H1 (cell line): ENCODE results near the gene IQUB. TPM values are rescaled to one million over a fixed set of nuclear protein-coding genes. Genes with fewer than 3 reads are reported as not detected.

Experiments
- CTCF ChIA-PET: fragments of 300-600 bp; sonication (Branson Sonifier 250); formaldehyde crosslinking; loops from one replicate; lab custom pipeline; 2021; ENCODE audit not compliant: partially characterized antibody; lab: Charles Lee
- POLR2A ChIA-PET: fragments of 300-600 bp; sonication (Branson Sonifier 250); formaldehyde crosslinking; loops from one replicate; lab custom pipeline; 2021; ENCODE audit warnings: inconsistent platforms; ENCODE audit not compliant: partially characterized antibody; lab: Charles Lee
- DNase-seq, 2 experiments: peaks; one replicate each; pipeline versions ENCODE4 v3.0.0 to v3.0.0-alpha.2; 2010 to 2022; ENCODE audit warnings: low spot score in 2 of 2, low read depth in 1 of 2, mixed read lengths in 1 of 2
- FAIRE-seq: peaks from 2 replicates; lab custom pipeline; 2011; peaks lifted over from hg19 to GRCh38; lab: Jason Lieb, UNC
- H2AFZ ChIP-seq: 2 replicates; pipeline ENCODE4 v1.8.1; 2012; ENCODE audit warnings: low read length, inconsistent platforms
- H2AK5ac ChIP-seq: 2 replicates; pipeline ENCODE4 v1.6.1; 2013; ENCODE audit warnings: low read depth, low read length
- H2BK120ac ChIP-seq: replicated peaks from 2 replicates; pipeline ENCODE3; 2013; ENCODE audit warnings: low read depth, low read length, inconsistent platforms
- H2BK12ac ChIP-seq: 2 replicates; pipeline ENCODE4 v1.6.1; 2013; ENCODE audit warnings: low read depth, low read length
- H2BK15ac ChIP-seq: 2 replicates; pipeline ENCODE4 v1.6.1; 2013; ENCODE audit warnings: low read length
- H2BK20ac ChIP-seq: 2 replicates; pipeline ENCODE4 v1.6.1; 2013; ENCODE audit warnings: low read length
- H2BK5ac ChIP-seq: 2 replicates; pipeline ENCODE4 v1.6.1; 2013; ENCODE audit warnings: low read depth, low read length
- H3K14ac ChIP-seq: 2 replicates; pipeline ENCODE4 v1.6.1; 2013; ENCODE audit warnings: inconsistent platforms; ENCODE audit not compliant: insufficient read length
- H3K18ac ChIP-seq: 2 replicates; pipeline ENCODE4 v1.6.1; 2013; ENCODE audit warnings: low read length; ENCODE audit errors: extremely low read depth
- H3K23ac ChIP-seq: 2 replicates; pipeline ENCODE4 v1.6.1; 2013; ENCODE audit warnings: inconsistent platforms; ENCODE audit not compliant: insufficient read length
- H3K23me2 ChIP-seq: 2 replicates; pipeline ENCODE4 v1.6.1; 2013; ENCODE audit warnings: low read depth, low read length
- H3K27ac ChIP-seq: 2 replicates; pipeline ENCODE4 v1.6.1; 2011; ENCODE audit warnings: low read depth, low read length, inconsistent platforms
- H3K27me3 ChIP-seq, 4 experiments: replicated peaks in 1 of 4; 1 replicate in 1 of 4; 2 replicates in 3 of 4; pipeline versions ENCODE4 v1.6.1 to v1.8.1; 2011 to 2013; ENCODE audit warnings: low read length in 3 of 4, mild to moderate bottlenecking in 3 of 4, inconsistent platforms in 2 of 4, mixed read lengths in 2 of 4, moderate library complexity in 1 of 4; ENCODE audit not compliant: control insufficient read depth in 3 of 4, insufficient read depth in 3 of 4; ENCODE audit errors: extremely low read depth in 1 of 4
- H3K36me3 ChIP-seq, 4 experiments: 2 replicates each; pipeline versions ENCODE4 v1.6.1 to v1.8.1; 2011 to 2013; ENCODE audit warnings: mild to moderate bottlenecking in 4 of 4, low read length in 3 of 4, moderate library complexity in 2 of 4, control low read depth in 1 of 4, inconsistent platforms in 1 of 4; ENCODE audit not compliant: insufficient read depth in 4 of 4, control insufficient read depth in 2 of 4
- H3K4ac ChIP-seq: replicated peaks from 2 replicates; pipeline ENCODE3; 2013; ENCODE audit warnings: low read length, low read depth, mixed read lengths, inconsistent platforms; ENCODE audit not compliant: insufficient read length
- H3K4me1 ChIP-seq, 4 experiments: replicated peaks in 1 of 4; 1 replicate in 1 of 4; 2 replicates in 3 of 4; pipeline versions ENCODE4 v1.6.1 to v1.8.1; 2011 to 2013; ENCODE audit warnings: low read length in 3 of 4, inconsistent platforms in 2 of 4, mixed read lengths in 1 of 4; ENCODE audit not compliant: insufficient read depth in 4 of 4, control insufficient read depth in 3 of 4
- H3K4me2 ChIP-seq, 2 experiments: 2 replicates each; pipeline versions ENCODE4 v1.6.1 to v1.8.1; 2011 to 2013; ENCODE audit warnings: low read depth in 2 of 2, low read length in 2 of 2, control low read depth in 1 of 2, inconsistent platforms in 1 of 2, mild to moderate bottlenecking in 1 of 2; ENCODE audit not compliant: insufficient read depth in 1 of 2
- H3K4me3 ChIP-seq, 4 experiments: fragments of 200-600, 300-600 bp in 1 of 4; sonication (generic), shearing (Covaris generic), sonication (Bioruptor Twin) in 1 of 4; 2 replicates each; pipeline versions ENCODE4 v1.5.1 to v1.8.1; 2011 to 2016; ENCODE audit warnings: low read length in 4 of 4, low read depth in 3 of 4, control low read depth in 2 of 4, inconsistent platforms in 2 of 4, mild to moderate bottlenecking in 2 of 4, mixed read lengths in 1 of 4, moderate library complexity in 1 of 4; ENCODE audit not compliant: insufficient read depth in 2 of 4; ENCODE audit errors: extremely low read depth in 1 of 4
- H3K56ac ChIP-seq: replicated peaks from 2 replicates; pipeline ENCODE3; 2013; ENCODE audit warnings: low read depth, mild to moderate bottlenecking, mixed read lengths, low read length, inconsistent platforms; ENCODE audit not compliant: insufficient read length
- H3K79me1 ChIP-seq: 2 replicates; pipeline ENCODE4 v1.6.1; 2013; ENCODE audit warnings: low read depth, low read length, control low read depth
- H3K79me2 ChIP-seq, 2 experiments: 2 replicates each; pipeline versions ENCODE4 v1.6.1 to v1.8.1; 2012 to 2013; ENCODE audit warnings: low read length in 2 of 2, mild to moderate bottlenecking in 2 of 2, inconsistent platforms in 1 of 2; ENCODE audit not compliant: insufficient read depth in 2 of 2, control insufficient read depth in 1 of 2
- H3K9ac ChIP-seq, 4 experiments: replicated peaks in 1 of 4; 1 replicate in 1 of 4; 2 replicates in 3 of 4; pipeline versions ENCODE4 v1.6.1 to v1.8.1; 2011 to 2013; ENCODE audit warnings: low read depth in 3 of 4, low read length in 3 of 4, control low read depth in 2 of 4, mild to moderate bottlenecking in 2 of 4, moderate library complexity in 2 of 4, inconsistent platforms in 1 of 4; ENCODE audit errors: extremely low read depth in 1 of 4
- H3K9me3 ChIP-seq, 2 experiments: 2 replicates each; pipeline versions ENCODE4 v1.6.1 to v1.8.1; 2012 to 2013; ENCODE audit warnings: mild to moderate bottlenecking in 2 of 2, moderate library complexity in 2 of 2, control low read depth in 1 of 2, inconsistent platforms in 1 of 2, low read depth in 1 of 2, low read length in 1 of 2, mixed read lengths in 1 of 2; ENCODE audit not compliant: insufficient read depth in 2 of 2
- H4K20me1 ChIP-seq, 2 experiments: replicated peaks in 1 of 2; 2 replicates each; pipeline versions ENCODE3 to v1.8.1; 2011 to 2013; ENCODE audit warnings: inconsistent platforms in 2 of 2, low read length in 2 of 2, mild to moderate bottlenecking in 1 of 2; ENCODE audit not compliant: insufficient read depth in 2 of 2, control insufficient read depth in 1 of 2
- H4K5ac ChIP-seq: 2 replicates; pipeline ENCODE4 v1.6.1; 2013; ENCODE audit warnings: low read length, low read depth, mixed read lengths, inconsistent platforms; ENCODE audit not compliant: insufficient read length
- H4K8ac ChIP-seq: 2 replicates; pipeline ENCODE4 v1.8.0; 2013; ENCODE audit warnings: mild to moderate bottlenecking, moderate library complexity, low read length, inconsistent platforms; ENCODE audit not compliant: insufficient read depth; ENCODE audit errors: extremely low read depth
- H4K91ac ChIP-seq: replicated peaks from 2 replicates; pipeline ENCODE3; 2013; ENCODE audit warnings: low read length, mixed read lengths, inconsistent platforms; ENCODE audit not compliant: insufficient read length
- BACH1 ChIP-seq: IDR thresholded peaks from 2 replicates; pipeline ENCODE4 v1.6.1; 2012; ENCODE audit warnings: low read length, improper control_type of control experiment
- BCL11A ChIP-seq, 2 experiments: IDR thresholded peaks; one replicate each; pipeline ENCODE4 v1.6.1; 2011; ENCODE audit warnings: low read depth in 2 of 2, low read length in 2 of 2, mild to moderate bottlenecking in 2 of 2
- EGR1 ChIP-seq: IDR thresholded peaks from 2 replicates; pipeline ENCODE4 v1.6.1; 2011; ENCODE audit warnings: low read depth, low read length, borderline replicate concordance
- PHF8 ChIP-seq: fragments of 200-600 bp; sonication (generic); conservative IDR thresholded peaks from 2 replicates; pipeline ENCODE4 v1.7.1; 2012; ENCODE audit warnings: low read depth, mild to moderate bottlenecking, inconsistent platforms, low read length, moderate library complexity
- POLR2AphosphoS5 ChIP-seq: IDR thresholded peaks from 2 replicates; pipeline ENCODE4 v1.6.1; 2011; ENCODE audit warnings: low read depth, low read length
- RAD21 ChIP-seq, 2 experiments: IDR thresholded peaks in 1 of 2; conservative IDR thresholded peaks in 1 of 2; 2 replicates each; pipeline ENCODE4 v1.6.1; 2011; ENCODE audit warnings: low read depth in 2 of 2, low read length in 2 of 2, improper control_type of control experiment in 1 of 2, inconsistent platforms in 1 of 2, mild to moderate bottlenecking in 1 of 2, moderate library complexity in 1 of 2
- SIN3A ChIP-seq, 2 experiments: IDR thresholded peaks in 1 of 2; conservative IDR thresholded peaks in 1 of 2; 2 replicates each; pipeline ENCODE4 v1.6.1; 2011 to 2012; ENCODE audit warnings: low read length in 2 of 2, improper control_type of control experiment in 1 of 2, low read depth in 1 of 2, mild to moderate bottlenecking in 1 of 2
- SP2 ChIP-seq: IDR thresholded peaks from 2 replicates; pipeline ENCODE4 v1.6.1; 2012; ENCODE audit warnings: mild to moderate bottlenecking, low read length, inconsistent platforms
- TAF1 ChIP-seq: IDR thresholded peaks from 2 replicates; pipeline ENCODE4 v1.6.1; 2011; ENCODE audit warnings: mild to moderate bottlenecking, low read depth, low read length
- TAF7 ChIP-seq: optimal IDR thresholded peaks from 2 replicates; pipeline ENCODE3; 2011; ENCODE audit warnings: low read depth, mild to moderate bottlenecking, inconsistent platforms, low read length, moderate library complexity, borderline replicate concordance
- WGBS, 2 experiments: shearing (Covaris generic) in 1 of 2; methylation state at CpG; one replicate each; pipeline versions ENCODE4 v1.1.6 to v1.1.7; 2013 to 2015; ENCODE audit warnings: low lambda C conversion rate in 2 of 2, mixed read lengths in 2 of 2, inconsistent platforms in 1 of 2, low coverage in 1 of 2, missing lambda C conversion rate in 1 of 2; ENCODE audit not compliant: insufficient replicate concordance in 2 of 2, insufficient coverage in 1 of 2, insufficient read length in 1 of 2; ENCODE audit errors: extremely low coverage in 1 of 2, missing lambda C conversion rate in 1 of 2; 5-methylcytosine and 5-hydroxymethylcytosine counted together
- polyA plus RNA-seq, 7 experiments: library from polyadenylated mRNA; depleted of rRNA in 3 of 7; stranded (reverse) in 5 of 7; unstranded in 2 of 7; fragments of >200 nt in 5 of 7; fragments of 200-250 nt in 2 of 7; gene quantifications; 1 replicate in 5 of 7; 2 replicates in 1 of 7; 4 replicates in 1 of 7; pipeline versions ENCODE4 v1.2.1 to v1.2.3, GENCODE V29; 2011 to 2013; ENCODE audit warnings: missing spikeins in 2 of 7, mixed read lengths in 2 of 7
- total RNA-seq: library from RNA; stranded (reverse); fragmentation: NEBNext Ultra II Directional; extraction: Animal tissue kit (Norgen Biotek cat#: 25700); gene quantifications from 2 replicates; pipeline ENCODE4 v1.2.1, GENCODE V29; 2021

IQUB gene
- total and polyA plus RNA-seq, 2 of the 8 experiments (the other 6 are each of a cell fraction or from before 2014, with no cell fraction given), result 0.12 to 0.82 TPM

DNA sequence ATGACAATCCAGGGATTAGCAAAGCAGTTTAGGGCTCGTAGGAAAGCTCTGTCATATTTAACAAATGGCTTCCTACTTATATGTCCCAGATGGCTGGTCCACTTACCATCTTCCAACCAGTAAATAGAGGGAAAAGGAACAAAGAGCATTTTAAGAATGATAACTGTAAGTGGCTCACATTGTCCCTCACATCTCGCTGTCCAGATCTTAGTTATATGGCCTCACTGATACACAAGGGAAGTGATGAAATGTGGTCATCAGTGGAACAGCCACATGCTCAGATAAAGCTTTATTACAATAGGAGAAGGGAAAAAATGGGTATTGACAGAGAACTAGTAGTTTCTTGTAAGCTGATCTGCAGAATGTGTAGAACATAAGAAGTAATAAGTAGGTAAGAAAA lies 35.8 kb downstream of the IQUB start:
- TF ChIP-seq TAF7 (no peak), RAD21 (IDR thresholded peaks at IDR 0.05 in 1 of 2, conservative IDR thresholded peaks at IDR 0.05 in 1 of 2; ENCODE audit: low read depth in 2 of 2, low read length in 2 of 2) (no peak), TAF1 (no peak), SP2 (no peak), BCL11A (IDR thresholded peaks at IDR 0.05; ENCODE audit: low read depth in 2 of 2, low read length in 2 of 2) (no peak), PHF8 (no peak), SIN3A (conservative IDR thresholded peaks at IDR 0.05 in 1 of 2, IDR thresholded peaks at IDR 0.05 in 1 of 2; ENCODE audit: low read depth in 1 of 2, low read length in 2 of 2) (no peak), EGR1 (no peak), BACH1 (no peak), POLR2AphosphoS5 (no peak)
- H3K23ac ChIP-seq, result no peak overlapping the region
- no peak overlapping the region for H3K9ac ChIP-seq
- H3K18ac ChIP-seq, result no peak overlapping the region
- no peak overlapping the region for H3K4me2 ChIP-seq
- H3K56ac ChIP-seq, result no peak overlapping the region
- H4K91ac ChIP-seq, result no peak overlapping the region
- DNase-seq (no peak), FAIRE-seq (no peak)
- ChIA-PET CTCF (interaction anchor here (0.9 to 1.8 kb wide), 3 partner anchors 11 to 55 kb away, joined by 3 to 6 read pairs (median 4); no protein-coding TSS in a partner anchor), POLR2A (no interaction called here)
- H3K79me2 ChIP-seq, result no peaks in the 10 kb centered on the region
- H4K8ac ChIP-seq, result no peak overlapping the region
- no peak overlapping the region for H2BK20ac ChIP-seq
- whole genome bisulfite sequencing, 2 experiments, result 92% methylated on average over 2 of the region's 2 CpGs; no CpG with 5 or more reads in 1 of the 2 experiments
- H3K36me3 ChIP-seq, result no peaks in the 10 kb centered on the region
- H2BK12ac ChIP-seq, result no peak overlapping the region
- H4K20me1 ChIP-seq, result no peaks in the 10 kb centered on the region
- no peak overlapping the region for H3K4ac ChIP-seq
- no peak overlapping the region for H2BK15ac ChIP-seq
- H3K9me3 ChIP-seq, result no peaks in the 10 kb centered on the region
- no peaks in the 10 kb centered on the region for H3K23me2 ChIP-seq
- H3K79me1 ChIP-seq, result no peaks in the 10 kb centered on the region
- H3K4me1 ChIP-seq, result peaks cover 0 to 6% (median 0%) of the 10 kb centered on the region in 4 experiments; a peak in 2 of 7 replicates
- H3K27me3 ChIP-seq, result no peaks in the 10 kb centered on the region
- H3K27ac ChIP-seq, result no peak overlapping the region
- no peak overlapping the region for H3K14ac ChIP-seq
- H3K4me3 ChIP-seq, result no peak overlapping the region
- no peak overlapping the region for H2BK120ac ChIP-seq
- no peak overlapping the region for H4K5ac ChIP-seq
- H2AFZ ChIP-seq, result 0 out of 2 replicates have a peak overlapping the region, but pooled peaks have one; percentile 57
- no peak overlapping the region for H2AK5ac ChIP-seq
- H2BK5ac ChIP-seq, result no peak overlapping the region
